ENCODE results near the gene MYBPH. TPM values are rescaled to one million over a fixed set of nuclear protein-coding genes. Genes with fewer than 3 reads are reported as not detected.

The MYBPH gene
- total RNA-seq, 2 donors from 2014 or later: not detected

- Histone ChIP-seq H3K27ac (ENCODE audit: low read depth, low read length) (no peak overlapping the region), H3K4me1 (ENCODE audit: control insufficient read depth, insufficient read depth, low read length) (peaks cover 2% of the 10 kb centered on the region), H3K4me3 (ENCODE audit: low read length) (no peak overlapping the region), H3K9ac (ENCODE audit: extremely low read depth, low read length, poor library complexity, severe bottlenecking) (no peak overlapping the region), H3K36me3 (ENCODE audit: control insufficient read depth, insufficient read depth, low read length) (no peaks in the 10 kb centered on the region), H3K27me3 (ENCODE audit: control insufficient read depth, insufficient read depth, low read length, poor library complexity, severe bottlenecking) (no peaks in the 10 kb centered on the region), H3K9me3 (ENCODE audit: control insufficient read depth, low read length) (no peaks in the 10 kb centered on the region)
- Mint-ChIP-seq H3K27ac (no peak overlapping the region), H3K4me1 (peaks cover 9% of the 10 kb centered on the region), H3K9me3 (no peaks in the 10 kb centered on the region), H3K36me3 (ENCODE audit: low read depth) (peaks cover 5% of the 10 kb centered on the region), H3K27me3 (ENCODE audit: insufficient read depth) (peaks cover 4% of the 10 kb centered on the region), H3K4me3 (no peak overlapping the region)
- DNase-seq: no peak
- no peak for TF ChIP-seq CTCF (conservative IDR thresholded peaks at IDR 0.05)
- WGBS, 2 experiments (ENCODE audit: insufficient coverage in 1 of 2, insufficient read length in 1 of 2): 94 to 96% methylated on average over 4 to 9 of the region's 9 CpGs
Observed at GRCh38 chr1:203168991-203169390, 6.6 kb downstream of the MYBPH start.

GRCh38 chr1:203168256-203168786 lies 7.3 kb downstream of the MYBPH start:
- Mint-ChIP-seq H3K4me3 (no peak overlapping the region), H3K4me1 (peaks cover 7% of the 10 kb centered on the region), H3K27me3 (ENCODE audit: insufficient read depth) (peaks cover 6% of the 10 kb centered on the region), H3K9me3 (no peaks in the 10 kb centered on the region), H3K27ac (no peak overlapping the region), H3K36me3 (ENCODE audit: low read depth) (peaks cover 5% of the 10 kb centered on the region)
- no peaks in the 10 kb centered on the region for H3K9me3 ChIP-seq (ENCODE audit: control insufficient read depth, low read length)
- no peak overlapping the region for H3K4me3 ChIP-seq (ENCODE audit: low read length)
- peaks cover 2% of the 10 kb centered on the region for H3K4me1 ChIP-seq (ENCODE audit: control insufficient read depth, insufficient read depth, low read length)
- H3K36me3 ChIP-seq (ENCODE audit: control insufficient read depth, insufficient read depth, low read length): no peaks in the 10 kb centered on the region
- no peak for TF ChIP-seq CTCF (conservative IDR thresholded peaks at IDR 0.05)
- H3K27ac ChIP-seq (ENCODE audit: low read depth, low read length): no peak overlapping the region
- no peak overlapping the region for H3K9ac ChIP-seq (ENCODE audit: extremely low read depth, low read length, poor library complexity, severe bottlenecking)
- H3K27me3 ChIP-seq (ENCODE audit: control insufficient read depth, insufficient read depth, low read length, poor library complexity, severe bottlenecking): no peaks in the 10 kb centered on the region
- 87 to 93% methylated on average over 11 to 12 of the region's 12 CpGs for WGBS, 2 experiments (ENCODE audit: insufficient coverage in 1 of 2, insufficient read length in 1 of 2)
- DNase-seq: no peak

GRCh38 chr1:203167913-203168200 lies 7.8 kb downstream of the MYBPH start:
- Histone ChIP-seq H3K9ac (ENCODE audit: extremely low read depth, low read length, poor library complexity, severe bottlenecking) (no peak overlapping the region), H3K27me3 (ENCODE audit: control insufficient read depth, insufficient read depth, low read length, poor library complexity, severe bottlenecking) (no peaks in the 10 kb centered on the region), H3K9me3 (ENCODE audit: control insufficient read depth, low read length) (no peaks in the 10 kb centered on the region), H3K27ac (ENCODE audit: low read depth, low read length) (no peak overlapping the region), H3K36me3 (ENCODE audit: control insufficient read depth, insufficient read depth, low read length) (no peaks in the 10 kb centered on the region), H3K4me3 (ENCODE audit: low read length) (no peak overlapping the region), H3K4me1 (ENCODE audit: control insufficient read depth, insufficient read depth, low read length) (peaks cover 2% of the 10 kb centered on the region)
- DNase-seq: no peak
- Mint-ChIP-seq H3K27me3 (ENCODE audit: insufficient read depth) (peaks cover 8% of the 10 kb centered on the region), H3K9me3 (no peaks in the 10 kb centered on the region), H3K36me3 (ENCODE audit: low read depth) (peaks cover 5% of the 10 kb centered on the region), H3K4me1 (peaks cover 7% of the 10 kb centered on the region), H3K4me3 (no peak overlapping the region), H3K27ac (no peak overlapping the region)
- 92% methylated on average over 5 of the region's 5 CpGs; no CpG with 5 or more reads in 1 of the 2 experiments for WGBS, 2 experiments (ENCODE audit: insufficient coverage in 1 of 2, insufficient read length in 1 of 2)
- TF ChIP-seq CTCF (conservative IDR thresholded peaks at IDR 0.05): no peak

Data from endodermal cell (in vitro differentiated cells).